ENCODE measurements around the gene MEAF6. TPM values are rescaled to one million over a fixed set of nuclear protein-coding genes. Genes with fewer than 3 reads are reported as not detected.
"Not testable (repeated sequence)": the region's sequence is repeated elsewhere in the genome, so short reads cannot be mapped to it uniquely, and the experiment has no call there.

Gene MEAF6
- total RNA-seq, 1 donor from 2014 or later: 12.3 TPM

GRCh38 chr1:37537378-37537777, 22.8 kb upstream of the MEAF6 start:
- no peak overlapping the region for H3K27ac ChIP-seq
- no peak for TF ChIP-seq CTCF (IDR thresholded peaks at IDR 0.05)
- peaks cover 48 to 49% of the 10 kb centered on the region in 2 donors for H3K36me3 ChIP-seq

GRCh38 chr1:37533317-37534093, 18.9 kb upstream of the MEAF6 start:
- Histone ChIP-seq H3K36me3 (peaks cover 22 to 25% of the 10 kb centered on the region in 2 donors), H3K4me1 (peaks cover 0 to 12% of the 10 kb centered on the region in 2 donors), H3K4me3 (no peak overlapping the region), H3K27ac (peak overlapping the region; percentile 62 to 75), H3K9me3 (no peaks in the 10 kb centered on the region), H3K27me3 (no peaks in the 10 kb centered on the region)
- TF ChIP-seq CTCF (IDR thresholded peaks at IDR 0.05): no peak
- no peak for DNase-seq (ENCODE audit: low spot score in 2 of 2)
- intact Hi-C loops (cut with DNase I): loop anchor here (1.0 kb wide), 1 partner anchor 18 kb away; no protein-coding TSS in a partner anchor

More at GRCh38 chr1:37537378-37537777, 22.8 kb upstream of the MEAF6 start:
- DNase-seq (ENCODE audit: low spot score in 2 of 2): no peak
- peaks cover 0 to 12% of the 10 kb centered on the region in 2 donors for H3K4me1 ChIP-seq
- intact Hi-C loops (cut with DNase I): no loop called here
- H3K9me3 ChIP-seq: no peaks in the 10 kb centered on the region
- no peaks in the 10 kb centered on the region for H3K27me3 ChIP-seq
- no peak overlapping the region for H3K4me3 ChIP-seq

GRCh38 chr1:37532418-37533156, 18.0 kb upstream of the MEAF6 start:
- peaks cover 16 to 17% of the 10 kb centered on the region in 2 donors for H3K36me3 ChIP-seq
- H3K27me3 ChIP-seq; H3K4me3 ChIP-seq; intact Hi-C loops (cut with DNase I); H3K27ac ChIP-seq; DNase-seq (ENCODE audit: low spot score in 2 of 2); H3K9me3 ChIP-seq: not testable (repeated sequence)
- H3K4me1 ChIP-seq: peaks cover 0 to 12% of the 10 kb centered on the region in 2 donors

- H3K27me3 ChIP-seq; H3K36me3 ChIP-seq; H3K27ac ChIP-seq; H3K4me3 ChIP-seq; intact Hi-C loops (cut with DNase I); H3K9me3 ChIP-seq; DNase-seq (ENCODE audit: low spot score in 2 of 2): not testable (repeated sequence)
- H3K4me1 ChIP-seq: peaks cover 0 to 12% of the 10 kb centered on the region in 2 donors
Observed at GRCh38 chr1:37529888-37530287, 15.3 kb upstream of the MEAF6 start.

GRCh38 chr1:37519613-37520012, 5.0 kb upstream of the MEAF6 start:
- TF ChIP-seq CTCF (IDR thresholded peaks at IDR 0.05): no peak
- no peak for DNase-seq (ENCODE audit: low spot score in 2 of 2)

GRCh38 chr1:37518929-37519328, 4.4 kb upstream of the MEAF6 start:
- H3K36me3 ChIP-seq; H3K27me3 ChIP-seq; DNase-seq (ENCODE audit: low spot score in 2 of 2); intact Hi-C loops (cut with DNase I); H3K4me1 ChIP-seq; H3K27ac ChIP-seq; H3K9me3 ChIP-seq; H3K4me3 ChIP-seq: not testable (repeated sequence)

More at GRCh38 chr1:37519613-37520012, 5.0 kb upstream of the MEAF6 start:
- Histone ChIP-seq H3K27me3 (no peaks in the 10 kb centered on the region), H3K36me3 (no peaks in the 10 kb centered on the region), H3K9me3 (no peaks in the 10 kb centered on the region), H3K27ac (no peak overlapping the region), H3K4me1 (peaks cover 0 to 9% of the 10 kb centered on the region in 2 donors), H3K4me3 (no peak overlapping the region)
- intact Hi-C loops (cut with DNase I): no loop called here

- H3K4me3 ChIP-seq; H3K9me3 ChIP-seq; DNase-seq (ENCODE audit: low spot score in 2 of 2); H3K36me3 ChIP-seq; H3K27me3 ChIP-seq; intact Hi-C loops (cut with DNase I); H3K27ac ChIP-seq: not testable (repeated sequence)
- peaks cover 6 to 15% of the 10 kb centered on the region in 2 donors for H3K4me1 ChIP-seq
Observed at GRCh38 chr1:37518241-37518640, 3.7 kb upstream of the MEAF6 start.
